ENCODE data around the gene LRFN3.

DNA sequence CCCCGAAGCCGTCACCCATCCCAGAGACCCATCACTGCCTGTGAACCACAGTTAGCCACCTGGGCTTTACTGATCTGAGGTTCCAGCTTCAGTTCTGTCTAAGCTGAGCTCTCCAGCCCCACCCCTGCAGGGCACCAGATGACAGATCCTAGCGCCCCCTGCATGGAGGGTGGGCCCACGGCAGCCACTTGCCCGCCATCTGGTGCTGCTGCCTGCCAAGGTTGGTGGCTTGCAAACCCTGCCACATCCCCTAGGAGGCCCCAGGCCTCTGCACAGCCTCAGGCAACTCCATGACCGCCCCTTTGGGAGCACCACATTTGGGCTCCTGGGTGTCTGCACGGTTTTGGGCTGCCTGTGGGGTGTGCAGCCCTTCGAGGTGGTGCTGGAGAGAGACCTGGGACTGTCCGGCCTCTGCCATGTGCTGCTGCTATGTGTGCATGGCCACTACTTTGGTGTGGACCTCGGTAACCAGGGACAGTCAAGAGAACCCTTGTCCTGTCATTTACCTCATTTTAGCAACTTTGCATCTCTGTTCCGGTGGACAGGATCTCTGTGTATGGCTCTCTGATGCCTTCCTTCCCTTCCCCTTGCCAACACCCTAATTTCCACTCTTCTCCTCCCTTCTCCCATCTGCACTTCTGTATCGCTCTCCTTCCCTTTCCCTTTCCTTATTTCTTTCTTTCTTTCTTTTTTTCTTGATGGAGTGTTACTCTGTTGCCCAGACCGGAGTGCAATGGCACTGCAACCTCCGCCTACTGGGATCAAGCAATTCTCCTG, 41.5 kb downstream of the LRFN3 start:
- TF ChIP-seq, protein P1, sequence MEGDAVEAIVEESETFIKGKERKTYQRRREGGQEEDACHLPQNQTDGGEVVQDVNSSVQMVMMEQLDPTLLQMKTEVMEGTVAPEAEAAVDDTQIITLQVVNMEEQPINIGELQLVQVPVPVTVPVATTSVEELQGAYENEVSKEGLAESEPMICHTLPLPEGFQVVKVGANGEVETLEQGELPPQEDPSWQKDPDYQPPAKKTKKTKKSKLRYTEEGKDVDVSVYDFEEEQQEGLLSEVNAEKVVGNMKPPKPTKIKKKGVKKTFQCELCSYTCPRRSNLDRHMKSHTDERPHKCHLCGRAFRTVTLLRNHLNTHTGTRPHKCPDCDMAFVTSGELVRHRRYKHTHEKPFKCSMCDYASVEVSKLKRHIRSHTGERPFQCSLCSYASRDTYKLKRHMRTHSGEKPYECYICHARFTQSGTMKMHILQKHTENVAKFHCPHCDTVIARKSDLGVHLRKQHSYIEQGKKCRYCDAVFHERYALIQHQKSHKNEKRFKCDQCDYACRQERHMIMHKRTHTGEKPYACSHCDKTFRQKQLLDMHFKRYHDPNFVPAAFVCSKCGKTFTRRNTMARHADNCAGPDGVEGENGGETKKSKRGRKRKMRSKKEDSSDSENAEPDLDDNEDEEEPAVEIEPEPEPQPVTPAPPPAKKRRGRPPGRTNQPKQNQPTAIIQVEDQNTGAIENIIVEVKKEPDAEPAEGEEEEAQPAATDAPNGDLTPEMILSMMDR (IDR thresholded peaks at IDR 0.05; ENCODE audit: insufficient read depth, low read depth, low read length) = no peak
- no peak for TF ChIP-seq EZH2 (IDR thresholded peaks at IDR 0.05; ENCODE audit: insufficient read depth, low read length)

Data from astrocyte (in vitro differentiated cells and primary cell).